ENCODE data around the gene LMF2.
A peak's percentile ranks its signal among the peaks of the same experiment; 100 is the strongest.
"Not testable (repeated sequence)": the region's sequence is repeated elsewhere in the genome, so short reads cannot be mapped to it uniquely, and the experiment has no call there.

The LMF2 gene

GRCh38 chr22:50544078-50544745 lies 36.7 kb upstream of the LMF2 start:
- Mint-ChIP-seq H3K9me3 (no peaks in the 10 kb centered on the region), H3K4me3 (peak overlapping the region; percentile 63), H3K4me1 (peaks cover 50% of the 10 kb centered on the region), H3K27me3 (no peaks in the 10 kb centered on the region), H3K36me3 (no peaks in the 10 kb centered on the region), H3K27ac (peak overlapping the region; percentile 79)

GRCh38 chr22:50542416-50542927 lies 35.0 kb upstream of the LMF2 start:
- H3K27me3 Mint-ChIP-seq: no peaks in the 10 kb centered on the region
- H3K27ac Mint-ChIP-seq: peak overlapping the region; percentile 93
- H3K4me3 Mint-ChIP-seq: peak overlapping the region; percentile 55
- no peaks in the 10 kb centered on the region for H3K36me3 Mint-ChIP-seq
- peaks cover 63% of the 10 kb centered on the region for H3K4me1 Mint-ChIP-seq
- H3K9me3 Mint-ChIP-seq: no peaks in the 10 kb centered on the region

GRCh38 chr22:50541667-50542026 lies 34.1 kb upstream of the LMF2 start:
- H3K4me1 Mint-ChIP-seq: peaks cover 63% of the 10 kb centered on the region
- not testable (repeated sequence) for H3K4me3 Mint-ChIP-seq

GRCh38 chr22:50540381-50540780 lies 32.9 kb upstream of the LMF2 start:
- Mint-ChIP-seq H3K9me3 (no peaks in the 10 kb centered on the region), H3K4me1 (peaks cover 55% of the 10 kb centered on the region), H3K27ac (peak overlapping the region; percentile 93), H3K27me3 (no peaks in the 10 kb centered on the region), H3K4me3 (peak overlapping the region; percentile 67), H3K36me3 (no peaks in the 10 kb centered on the region)

More at GRCh38 chr22:50541667-50542026, 34.1 kb upstream of the LMF2 start:
- H3K9me3 Mint-ChIP-seq, H3K36me3 Mint-ChIP-seq, H3K27me3 Mint-ChIP-seq: not testable (repeated sequence)
- peak overlapping the region; percentile 93 for H3K27ac Mint-ChIP-seq

GRCh38 chr22:50537765-50538164 lies 30.3 kb upstream of the LMF2 start:
- Mint-ChIP-seq H3K27me3 (no peaks in the 10 kb centered on the region), H3K4me3 (peak overlapping the region; percentile 66), H3K36me3 (no peaks in the 10 kb centered on the region), H3K27ac (peak overlapping the region; percentile 100), H3K4me1 (peaks cover 63% of the 10 kb centered on the region), H3K9me3 (no peaks in the 10 kb centered on the region)

- H3K27me3 Mint-ChIP-seq: no peaks in the 10 kb centered on the region
- H3K4me3 Mint-ChIP-seq: no peak overlapping the region
- H3K4me1 Mint-ChIP-seq: peaks cover 54% of the 10 kb centered on the region
- no peaks in the 10 kb centered on the region for H3K9me3 Mint-ChIP-seq
- no peaks in the 10 kb centered on the region for H3K36me3 Mint-ChIP-seq
- peak overlapping the region; percentile 35 for H3K27ac Mint-ChIP-seq
Measured at GRCh38 chr22:50536226-50536625, 28.7 kb upstream of the LMF2 start.

- H3K4me1 Mint-ChIP-seq: peaks cover 45% of the 10 kb centered on the region
- no peaks in the 10 kb centered on the region for H3K9me3 Mint-ChIP-seq
- no peak overlapping the region for H3K27ac Mint-ChIP-seq
- H3K27me3 Mint-ChIP-seq: no peaks in the 10 kb centered on the region
- no peak overlapping the region for H3K4me3 Mint-ChIP-seq
- no peaks in the 10 kb centered on the region for H3K36me3 Mint-ChIP-seq
Measured at GRCh38 chr22:50535113-50535512, 27.6 kb upstream of the LMF2 start.

GRCh38 chr22:50533856-50534711 lies 26.6 kb upstream of the LMF2 start:
- H3K4me3 Mint-ChIP-seq: peak overlapping the region; percentile 11
- not testable (repeated sequence) for H3K27me3 Mint-ChIP-seq

GRCh38 chr22:50532824-50533796 lies 25.6 kb upstream of the LMF2 start:
- peak overlapping the region; percentile 77 for H3K4me3 Mint-ChIP-seq
- H3K36me3 Mint-ChIP-seq: no peaks in the 10 kb centered on the region
- no peaks in the 10 kb centered on the region for H3K27me3 Mint-ChIP-seq
- H3K27ac Mint-ChIP-seq: peak overlapping the region; percentile 92
- H3K9me3 Mint-ChIP-seq: no peaks in the 10 kb centered on the region
- peaks cover 34% of the 10 kb centered on the region for H3K4me1 Mint-ChIP-seq

More at GRCh38 chr22:50533856-50534711, 26.6 kb upstream of the LMF2 start:
- H3K36me3 Mint-ChIP-seq, H3K9me3 Mint-ChIP-seq: not testable (repeated sequence)
- Mint-ChIP-seq H3K27ac (peak overlapping the region; percentile 92), H3K4me1 (peaks cover 35% of the 10 kb centered on the region)

GRCh38 chr22:50531962-50532674 lies 24.6 kb upstream of the LMF2 start:
- Mint-ChIP-seq H3K27me3 (no peaks in the 10 kb centered on the region), H3K36me3 (no peaks in the 10 kb centered on the region), H3K4me3 (peak overlapping the region; percentile 92), H3K9me3 (no peaks in the 10 kb centered on the region), H3K27ac (peak overlapping the region; percentile 96), H3K4me1 (peaks cover 37% of the 10 kb centered on the region)

- Mint-ChIP-seq H3K27ac (peak overlapping the region; percentile 96), H3K9me3 (no peaks in the 10 kb centered on the region), H3K4me1 (peaks cover 43% of the 10 kb centered on the region), H3K27me3 (no peaks in the 10 kb centered on the region), H3K4me3 (peak overlapping the region; percentile 92), H3K36me3 (no peaks in the 10 kb centered on the region)
Measured at GRCh38 chr22:50531546-50531961, 24.1 kb upstream of the LMF2 start.

GRCh38 chr22:50530877-50531545 lies 23.5 kb upstream of the LMF2 start:
- H3K9me3 Mint-ChIP-seq: no peaks in the 10 kb centered on the region
- no peaks in the 10 kb centered on the region for H3K27me3 Mint-ChIP-seq
- peak overlapping the region; percentile 96 for H3K27ac Mint-ChIP-seq
- peaks cover 43% of the 10 kb centered on the region for H3K4me1 Mint-ChIP-seq
- peak overlapping the region; percentile 92 for H3K4me3 Mint-ChIP-seq
- H3K36me3 Mint-ChIP-seq: no peaks in the 10 kb centered on the region

- peaks cover 43% of the 10 kb centered on the region for H3K4me1 Mint-ChIP-seq
- peak overlapping the region; percentile 92 for H3K4me3 Mint-ChIP-seq
- H3K9me3 Mint-ChIP-seq: no peaks in the 10 kb centered on the region
- no peaks in the 10 kb centered on the region for H3K27me3 Mint-ChIP-seq
- no peaks in the 10 kb centered on the region for H3K36me3 Mint-ChIP-seq
- H3K27ac Mint-ChIP-seq: peak overlapping the region; percentile 92
Measured at GRCh38 chr22:50530580-50530876, 23.0 kb upstream of the LMF2 start.

- no peaks in the 10 kb centered on the region for H3K9me3 Mint-ChIP-seq
- H3K27me3 Mint-ChIP-seq: no peaks in the 10 kb centered on the region
- peaks cover 43% of the 10 kb centered on the region for H3K4me1 Mint-ChIP-seq
- H3K36me3 Mint-ChIP-seq: no peaks in the 10 kb centered on the region
- peak within 1 kb of the TSS; percentile 96 for H3K27ac Mint-ChIP-seq
- H3K4me3 Mint-ChIP-seq: peak within 1 kb of the TSS; percentile 92
Measured at GRCh38 chr22:50529897-50530579, 22.5 kb upstream of the LMF2 start, which contains the start of gene TYMP. Gene TYMP (minus strand): TSS chr22:50530012. CDS start chr22:50529709, 303 bp downstream.
